ENCODE data around the gene NLRP9. TPM values are rescaled to one million over a fixed set of nuclear protein-coding genes. Genes with fewer than 3 reads are reported as not detected.
"Not testable (repeated sequence)": the region's sequence is repeated elsewhere in the genome, so short reads cannot be mapped to it uniquely, and the experiment has no call there.

Gene NLRP9
- total RNA-seq, 1 donor from 2014 or later: not detected

GRCh38 chr19:55753401-55753800 lies 15.2 kb upstream of the NLRP9 start:
- Histone ChIP-seq H3K27ac (no peak overlapping the region), H3K4me3 (no peak overlapping the region), H3K36me3 (no peaks in the 10 kb centered on the region), H3K27me3 (no peaks in the 10 kb centered on the region), H3K4me1 (no peaks in the 10 kb centered on the region), H3K9me3 (no peaks in the 10 kb centered on the region)
- no peak for TF ChIP-seq CTCF (IDR thresholded peaks at IDR 0.05)
- DNase-seq (no peak), ATAC-seq (no peak)
- intact Hi-C loops (cut with DNase I): no loop called here

GRCh38 chr19:55750715-55751114 lies 12.5 kb upstream of the NLRP9 start:
- Histone ChIP-seq H3K9me3 (no peaks in the 10 kb centered on the region), H3K27me3 (no peaks in the 10 kb centered on the region), H3K4me3 (no peak overlapping the region), H3K36me3 (no peaks in the 10 kb centered on the region), H3K4me1 (no peaks in the 10 kb centered on the region), H3K27ac (no peak overlapping the region)
- no peak for TF ChIP-seq CTCF (IDR thresholded peaks at IDR 0.05)
- no peak for ATAC-seq
- no peak for DNase-seq
- intact Hi-C loops (cut with DNase I): no loop called here

GRCh38 chr19:55730378-55730777 lies 7.8 kb downstream of the NLRP9 start:
- H3K4me1 ChIP-seq; DNase-seq; H3K27ac ChIP-seq; H3K4me3 ChIP-seq; intact Hi-C loops (cut with DNase I); H3K36me3 ChIP-seq; H3K27me3 ChIP-seq; H3K9me3 ChIP-seq; ATAC-seq: not testable (repeated sequence)

GRCh38 chr19:55723491-55723890 lies 14.7 kb downstream of the NLRP9 start:
- no peak overlapping the region for H3K4me3 ChIP-seq
- DNase-seq: no peak
- H3K27me3 ChIP-seq: peaks cover 23% of the 10 kb centered on the region
- ATAC-seq: no peak
- H3K27ac ChIP-seq: no peak overlapping the region
- intact Hi-C loops (cut with DNase I): no loop called here
- no peaks in the 10 kb centered on the region for H3K9me3 ChIP-seq
- H3K4me1 ChIP-seq: no peaks in the 10 kb centered on the region
- no peak for TF ChIP-seq CTCF (IDR thresholded peaks at IDR 0.05)
- no peaks in the 10 kb centered on the region for H3K36me3 ChIP-seq

- intact Hi-C loops (cut with DNase I): no loop called here
- Histone ChIP-seq H3K36me3 (no peaks in the 10 kb centered on the region), H3K9me3 (no peaks in the 10 kb centered on the region), H3K27ac (no peak overlapping the region), H3K4me3 (no peak overlapping the region), H3K4me1 (no peaks in the 10 kb centered on the region), H3K27me3 (peaks cover 43% of the 10 kb centered on the region)
- DNase-seq (no peak), ATAC-seq (no peak)
- TF ChIP-seq CTCF (IDR thresholded peaks at IDR 0.05): no peak
These were observed 17.4 kb downstream of the NLRP9 start for GRCh38 chr19:55720801-55721200.

- ATAC-seq (no peak), DNase-seq (no peak)
- Histone ChIP-seq H3K4me3 (no peak overlapping the region), H3K27me3 (peaks cover 43% of the 10 kb centered on the region), H3K36me3 (no peaks in the 10 kb centered on the region), H3K9me3 (no peaks in the 10 kb centered on the region), H3K27ac (no peak overlapping the region), H3K4me1 (no peaks in the 10 kb centered on the region)
- intact Hi-C loops (cut with DNase I): no loop called here
- TF ChIP-seq CTCF (IDR thresholded peaks at IDR 0.05): no peak
These were observed 17.9 kb downstream of the NLRP9 start for GRCh38 chr19:55720214-55720746.

- ATAC-seq; DNase-seq; intact Hi-C loops (cut with DNase I); H3K36me3 ChIP-seq; H3K27ac ChIP-seq; H3K4me3 ChIP-seq; H3K9me3 ChIP-seq; H3K4me1 ChIP-seq: not testable (repeated sequence)
- H3K27me3 ChIP-seq: peaks cover 43% of the 10 kb centered on the region
These were observed 20.1 kb downstream of the NLRP9 start for GRCh38 chr19:55717879-55718711.
